ENCODE results near the gene TAX1BP1.

Gene TAX1BP1

DNA sequence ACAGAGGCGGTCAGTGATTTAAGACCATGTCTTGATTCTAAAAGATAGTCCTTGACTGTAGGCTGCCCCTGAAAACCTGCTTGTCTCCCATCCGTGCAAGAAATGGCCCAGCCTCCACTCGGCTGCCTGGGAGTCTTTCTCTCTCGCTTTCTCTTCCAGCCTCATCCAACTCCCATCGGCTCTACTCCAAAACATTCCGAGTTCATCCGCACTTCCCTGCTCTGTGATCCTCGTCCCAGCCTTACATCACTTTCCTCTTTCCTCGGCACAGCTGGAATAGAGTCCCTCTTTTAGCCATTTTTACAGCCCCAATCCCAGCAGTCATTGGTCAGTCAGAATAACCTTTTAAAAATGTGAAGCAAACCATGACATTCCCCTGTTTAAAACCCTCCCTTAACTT, 135.1 kb downstream of the TAX1BP1 start:
- Histone ChIP-seq H3K9me3 (ENCODE audit: control insufficient read depth, low read length) (no peaks in the 10 kb centered on the region), H3K27me3 (ENCODE audit: control insufficient read depth, insufficient read depth, low read length) (no peaks in the 10 kb centered on the region), H3K9ac (ENCODE audit: low read length) (no peak overlapping the region), H3K4me3 (ENCODE audit: low read length) (no peak overlapping the region), H3K4me1 (ENCODE audit: control insufficient read depth, insufficient read depth, low read length) (peaks cover 14% of the 10 kb centered on the region), H3K36me3 (ENCODE audit: control insufficient read depth, insufficient read depth, low read length) (no peaks in the 10 kb centered on the region)

DNA sequence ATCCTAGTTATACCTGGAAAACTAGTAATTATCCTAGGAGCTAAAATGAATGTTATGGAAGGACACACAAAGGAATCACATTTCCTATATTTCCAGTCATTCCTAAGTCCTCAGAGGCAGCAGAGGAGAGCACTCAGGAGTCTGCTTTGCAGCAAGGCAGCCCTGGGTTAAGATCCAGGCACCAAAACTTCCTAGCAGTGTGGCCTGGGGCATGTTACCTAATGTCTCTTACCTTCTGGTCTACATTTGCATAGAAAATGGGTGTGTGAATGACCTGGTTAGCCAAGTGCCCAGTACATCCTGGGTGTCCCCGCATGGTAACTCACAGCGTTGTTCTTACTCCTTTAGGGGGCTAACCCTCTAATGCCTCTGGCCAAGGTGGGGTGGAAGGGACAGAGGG, 135.9 kb downstream of the TAX1BP1 start:
- H3K27me3 ChIP-seq (ENCODE audit: control insufficient read depth, insufficient read depth, low read length), result no peaks in the 10 kb centered on the region
- H3K4me1 ChIP-seq (ENCODE audit: control insufficient read depth, insufficient read depth, low read length), result peaks cover 14% of the 10 kb centered on the region
- no peak overlapping the region for H3K9ac ChIP-seq (ENCODE audit: low read length)
- H3K9me3 ChIP-seq (ENCODE audit: control insufficient read depth, low read length), result no peaks in the 10 kb centered on the region
- no peaks in the 10 kb centered on the region for H3K36me3 ChIP-seq (ENCODE audit: control insufficient read depth, insufficient read depth, low read length)
- no peak overlapping the region for H3K4me3 ChIP-seq (ENCODE audit: low read length)

DNA sequence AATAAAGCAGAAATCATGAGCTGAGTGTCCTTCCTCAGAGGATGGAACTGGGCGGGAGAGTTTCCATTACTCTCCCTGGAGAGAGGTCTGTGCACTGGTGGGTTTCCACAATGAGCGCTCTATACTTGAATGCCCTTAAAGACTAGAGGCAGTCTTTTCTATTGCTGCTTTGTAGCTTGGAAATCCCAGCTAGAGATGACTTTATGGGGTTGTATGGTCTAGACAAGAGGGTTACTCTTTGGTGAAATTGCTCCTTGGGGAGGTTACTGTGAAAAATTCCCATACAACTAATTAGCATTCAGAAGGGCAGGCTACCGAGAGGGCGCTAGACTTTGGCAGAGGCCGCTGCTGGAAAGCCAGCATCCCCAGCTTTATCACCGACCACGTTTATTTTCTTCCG, 136.8 kb downstream of the TAX1BP1 start:
- H3K36me3 ChIP-seq (ENCODE audit: control insufficient read depth, insufficient read depth, low read length), result no peaks in the 10 kb centered on the region
- H3K4me1 ChIP-seq (ENCODE audit: control insufficient read depth, insufficient read depth, low read length), result peaks cover 14% of the 10 kb centered on the region
- no peaks in the 10 kb centered on the region for H3K9me3 ChIP-seq (ENCODE audit: control insufficient read depth, low read length)
- no peak overlapping the region for H3K9ac ChIP-seq (ENCODE audit: low read length)
- H3K27me3 ChIP-seq (ENCODE audit: control insufficient read depth, insufficient read depth, low read length), result no peaks in the 10 kb centered on the region
- H3K4me3 ChIP-seq (ENCODE audit: low read length), result no peak overlapping the region

Measured in mucosa of stomach (tissue), 1 donor.